C4-2B (cell line): ENCODE data around the gene IL36B.

Source experiments
- H3K27ac ChIP-seq: fragments of 450-650 bp; 2 replicates; pipeline ENCODE4 v1.5.1; 2017
- ZFX ChIP-seq: fragments of 450-650 bp; IDR thresholded peaks from 2 replicates; pipeline ENCODE4 v1.6.1; 2017
- TF ChIP-seq, protein P1 (sequence below): fragments of 450-650 bp; conservative IDR thresholded peaks from 2 replicates; pipeline ENCODE4 v1.5.1; 2017; ENCODE audit warnings: mild to moderate bottlenecking

IL36B gene

DNA sequence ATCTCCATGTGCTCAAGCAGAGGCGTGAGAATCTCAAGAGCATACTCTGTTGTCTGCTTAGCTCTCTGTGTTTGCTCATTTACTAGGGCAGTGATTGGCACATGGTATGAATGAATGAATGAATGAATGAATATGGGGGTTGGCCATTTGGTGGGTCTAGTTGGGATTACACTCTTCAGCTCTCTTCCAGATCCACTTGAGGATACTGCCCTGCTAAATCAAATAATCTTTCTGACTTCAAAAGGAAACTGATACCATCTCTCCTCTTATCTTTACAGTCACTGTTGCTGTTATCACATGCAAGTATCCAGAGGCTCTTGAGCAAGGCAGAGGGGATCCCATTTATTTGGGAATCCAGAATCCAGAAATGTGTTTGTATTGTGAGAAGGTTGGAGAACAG, 72.9 kb downstream of the IL36B start:
- TF ChIP-seq, protein P1, sequence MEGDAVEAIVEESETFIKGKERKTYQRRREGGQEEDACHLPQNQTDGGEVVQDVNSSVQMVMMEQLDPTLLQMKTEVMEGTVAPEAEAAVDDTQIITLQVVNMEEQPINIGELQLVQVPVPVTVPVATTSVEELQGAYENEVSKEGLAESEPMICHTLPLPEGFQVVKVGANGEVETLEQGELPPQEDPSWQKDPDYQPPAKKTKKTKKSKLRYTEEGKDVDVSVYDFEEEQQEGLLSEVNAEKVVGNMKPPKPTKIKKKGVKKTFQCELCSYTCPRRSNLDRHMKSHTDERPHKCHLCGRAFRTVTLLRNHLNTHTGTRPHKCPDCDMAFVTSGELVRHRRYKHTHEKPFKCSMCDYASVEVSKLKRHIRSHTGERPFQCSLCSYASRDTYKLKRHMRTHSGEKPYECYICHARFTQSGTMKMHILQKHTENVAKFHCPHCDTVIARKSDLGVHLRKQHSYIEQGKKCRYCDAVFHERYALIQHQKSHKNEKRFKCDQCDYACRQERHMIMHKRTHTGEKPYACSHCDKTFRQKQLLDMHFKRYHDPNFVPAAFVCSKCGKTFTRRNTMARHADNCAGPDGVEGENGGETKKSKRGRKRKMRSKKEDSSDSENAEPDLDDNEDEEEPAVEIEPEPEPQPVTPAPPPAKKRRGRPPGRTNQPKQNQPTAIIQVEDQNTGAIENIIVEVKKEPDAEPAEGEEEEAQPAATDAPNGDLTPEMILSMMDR: no peak
- no peak for TF ChIP-seq ZFX

DNA sequence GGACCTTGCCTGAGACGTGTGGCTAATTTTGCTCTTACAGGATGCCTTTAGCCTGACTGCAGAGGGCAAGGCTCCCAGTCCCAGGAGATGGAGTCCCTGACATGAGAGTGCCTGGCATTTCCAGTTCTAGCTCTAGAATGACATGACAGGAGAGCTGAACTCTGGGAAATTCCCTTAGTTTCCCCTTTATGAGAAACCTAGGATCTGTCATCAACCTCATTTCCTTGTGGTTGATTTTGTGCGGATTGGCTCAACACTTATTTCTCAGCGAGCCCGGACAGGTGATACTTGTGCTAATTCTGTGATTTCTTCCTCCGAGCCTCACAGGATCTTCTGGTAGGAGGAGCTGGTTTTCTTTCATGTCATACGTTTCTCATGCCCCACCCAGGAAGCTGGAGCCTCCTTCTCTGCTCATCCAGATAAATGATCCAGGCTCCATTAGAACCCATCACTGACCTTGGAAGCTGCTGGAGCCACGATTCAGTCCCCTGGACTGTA, 75.1 kb downstream of the IL36B start, which contains the start of gene IL36G:
Gene IL36G (plus strand): TSS at position 448 of the 498 bp plus-strand sequence. CDS start 633 bp downstream, outside the sequence.
- no peak within 1 kb of the TSS for H3K27ac ChIP-seq
- TF ChIP-seq, protein P1: no peak
- TF ChIP-seq ZFX: no peak

More for the DNA sequence above, 72.9 kb downstream of the IL36B start:
- H3K27ac ChIP-seq: no peak overlapping the region
